GM03348 (cell line): Measurements from ENCODE around the gene CAMLG.

Experiments used
- DNase-seq: peaks from one replicate; pipeline ENCODE4 v3.0.0; 2012; ENCODE audit warnings: low spot score

CAMLG gene

DNA sequence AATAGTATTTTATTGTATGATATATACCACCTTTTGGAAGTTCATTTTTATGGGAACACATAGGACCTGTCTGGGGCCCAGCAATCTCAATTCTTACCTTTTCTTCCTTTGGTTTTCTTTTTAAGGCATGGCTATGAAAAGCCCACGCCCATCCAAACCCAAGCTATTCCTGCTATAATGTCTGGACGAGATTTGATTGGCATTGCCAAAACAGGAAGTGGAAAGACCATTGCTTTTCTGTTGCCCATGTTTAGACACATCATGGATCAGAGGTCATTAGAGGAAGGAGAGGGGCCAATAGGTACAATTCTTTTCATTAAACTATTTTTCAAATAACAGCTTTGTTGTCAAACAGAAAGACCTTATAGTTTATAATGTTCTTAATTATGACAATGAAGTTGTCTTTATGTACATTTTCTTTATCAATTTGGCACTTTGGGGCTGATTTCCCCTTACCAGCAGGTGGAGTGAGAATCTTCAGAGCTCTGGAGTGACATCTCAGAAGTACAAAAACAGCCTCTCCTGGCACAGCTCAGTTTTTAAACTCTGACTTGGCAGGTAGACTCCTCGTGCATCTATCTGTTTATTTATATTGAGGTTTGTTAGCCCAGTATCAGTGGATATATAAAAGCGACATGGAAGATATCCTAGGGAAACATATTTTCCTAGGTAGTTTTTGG, 46.0 kb downstream of the CAMLG start:
- DNase-seq = no peak

GRCh38 chr5:134784946-134785620, 46.7 kb downstream of the CAMLG start:
- peak; percentile 31 for DNase-seq

GRCh38 chr5:134787692-134788091, 49.3 kb downstream of the CAMLG start:
- no peak for DNase-seq

DNA sequence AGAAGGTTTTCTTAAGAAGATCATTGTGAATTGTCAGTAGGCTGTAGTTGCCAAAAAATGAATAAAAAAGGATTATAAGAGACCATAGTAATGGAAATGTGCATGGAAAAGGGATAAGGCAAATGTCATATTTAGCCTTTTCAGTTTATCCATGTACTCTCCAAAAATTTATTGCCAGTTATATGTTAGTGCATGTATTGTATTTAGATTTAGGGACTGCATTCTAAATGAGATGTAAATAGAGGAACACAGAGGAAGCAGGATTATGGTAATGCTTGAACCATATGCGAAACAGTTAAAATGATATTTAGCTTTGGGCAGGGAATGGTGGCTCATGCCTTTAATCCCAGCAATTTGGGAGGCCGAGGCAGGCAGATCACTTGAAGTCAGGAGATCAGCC, 53.2 kb downstream of the CAMLG start:
- no peak for DNase-seq

DNA sequence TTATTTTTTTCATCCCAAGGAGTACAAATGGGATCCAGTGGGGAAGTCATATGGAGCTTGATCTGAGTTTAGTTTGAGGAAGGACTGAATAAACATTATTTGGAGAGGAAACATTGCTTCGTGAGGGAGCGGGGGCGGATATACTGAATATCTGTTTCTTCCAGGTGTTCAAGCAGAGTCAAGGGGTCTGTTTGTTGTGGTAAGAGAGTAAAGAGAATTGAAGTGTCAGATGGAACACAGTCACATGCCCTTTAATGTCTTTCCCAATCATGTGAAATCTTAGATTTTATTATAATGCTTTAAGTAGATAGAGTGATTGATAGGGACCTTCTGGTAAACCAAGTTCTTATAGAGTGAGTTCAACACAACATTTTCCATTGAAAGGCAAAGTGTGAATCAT, 53.9 kb downstream of the CAMLG start:
- DNase-seq = no peak

DNA sequence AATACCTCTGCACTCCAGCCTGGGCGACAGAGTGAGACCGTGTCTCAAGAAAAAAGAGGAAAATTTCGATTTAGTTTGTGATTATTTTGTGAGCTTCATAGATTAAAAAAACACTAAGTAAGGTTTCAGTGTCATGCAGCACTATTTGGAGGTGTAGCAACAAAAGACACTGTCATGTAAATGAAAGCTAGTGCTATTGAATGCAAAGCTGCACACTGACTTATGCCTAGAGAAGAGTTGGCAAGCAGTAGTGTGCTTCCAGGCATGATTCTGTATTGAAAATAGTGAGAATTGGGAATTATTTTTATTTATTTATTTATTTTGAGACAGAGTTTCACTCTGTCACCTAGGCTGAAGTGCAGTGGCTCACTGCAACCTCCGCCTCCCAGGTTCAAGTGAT, 54.8 kb downstream of the CAMLG start:
- DNase-seq = no peak

- peak; percentile 4 for DNase-seq
Measured at GRCh38 chr5:134794082-134794481, 55.7 kb downstream of the CAMLG start.

DNA sequence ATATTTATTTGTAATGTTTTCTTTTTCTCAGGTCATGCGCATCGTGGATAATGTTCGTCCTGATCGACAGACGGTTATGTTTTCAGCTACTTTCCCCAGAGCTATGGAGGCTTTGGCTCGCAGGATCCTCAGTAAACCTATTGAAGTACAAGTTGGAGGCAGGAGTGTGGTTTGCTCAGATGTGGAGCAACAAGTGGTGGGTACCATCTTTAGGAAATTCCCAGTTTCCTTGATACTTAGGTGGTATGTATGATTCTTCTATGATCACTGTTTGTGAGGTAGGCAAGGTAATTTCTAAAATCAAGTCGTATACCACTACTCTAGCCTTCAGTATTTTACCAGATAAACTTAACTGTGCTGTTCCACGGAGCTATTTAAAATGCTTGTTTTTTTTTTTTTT, 56.5 kb downstream of the CAMLG start:
- DNase-seq = no peak

GRCh38 chr5:134798468-134798867, 60.1 kb downstream of the CAMLG start:
- DNase-seq = no peak
